Duodenal mucosa (tissue), 2 donors: Measurements from ENCODE around the gene TBC1D5.

Experiments
- H3K27ac ChIP-seq: one replicate; pipeline ENCODE4 v1.7.0; 2013; ENCODE audit warnings: low read depth, low read length
- H3K27me3 ChIP-seq, 2 donors: one replicate each; pipeline ENCODE4 v1.7.0; 2013; ENCODE audit warnings: low read length in 2 of 2, control low read depth in 1 of 2; ENCODE audit not compliant: insufficient read depth in 2 of 2, control insufficient read depth in 1 of 2
- H3K36me3 ChIP-seq, 2 donors: one replicate each; pipeline ENCODE4 v1.7.0; 2013; ENCODE audit warnings: low read length in 2 of 2, control low read depth in 1 of 2; ENCODE audit not compliant: insufficient read depth in 2 of 2, control insufficient read depth in 1 of 2
- H3K4me1 ChIP-seq, 2 donors: one replicate each; pipeline ENCODE4 v1.7.0; 2013; ENCODE audit warnings: low read length in 2 of 2, control low read depth in 1 of 2; ENCODE audit not compliant: insufficient read depth in 2 of 2, control insufficient read depth in 1 of 2
- H3K4me3 ChIP-seq, 2 donors: one replicate each; pipeline ENCODE4 v1.7.0; 2013; ENCODE audit warnings: low read length in 2 of 2, low read depth in 1 of 2
- H3K9ac ChIP-seq, 2 donors: one replicate each; pipeline ENCODE4 v1.7.0; 2013; ENCODE audit warnings: low read length in 2 of 2, low read depth in 1 of 2
- H3K9me3 ChIP-seq, 2 donors: one replicate each; pipeline ENCODE4 v1.7.0; 2013; ENCODE audit warnings: low read length in 2 of 2, control low read depth in 1 of 2; ENCODE audit not compliant: control insufficient read depth in 1 of 2

TBC1D5 gene

DNA sequence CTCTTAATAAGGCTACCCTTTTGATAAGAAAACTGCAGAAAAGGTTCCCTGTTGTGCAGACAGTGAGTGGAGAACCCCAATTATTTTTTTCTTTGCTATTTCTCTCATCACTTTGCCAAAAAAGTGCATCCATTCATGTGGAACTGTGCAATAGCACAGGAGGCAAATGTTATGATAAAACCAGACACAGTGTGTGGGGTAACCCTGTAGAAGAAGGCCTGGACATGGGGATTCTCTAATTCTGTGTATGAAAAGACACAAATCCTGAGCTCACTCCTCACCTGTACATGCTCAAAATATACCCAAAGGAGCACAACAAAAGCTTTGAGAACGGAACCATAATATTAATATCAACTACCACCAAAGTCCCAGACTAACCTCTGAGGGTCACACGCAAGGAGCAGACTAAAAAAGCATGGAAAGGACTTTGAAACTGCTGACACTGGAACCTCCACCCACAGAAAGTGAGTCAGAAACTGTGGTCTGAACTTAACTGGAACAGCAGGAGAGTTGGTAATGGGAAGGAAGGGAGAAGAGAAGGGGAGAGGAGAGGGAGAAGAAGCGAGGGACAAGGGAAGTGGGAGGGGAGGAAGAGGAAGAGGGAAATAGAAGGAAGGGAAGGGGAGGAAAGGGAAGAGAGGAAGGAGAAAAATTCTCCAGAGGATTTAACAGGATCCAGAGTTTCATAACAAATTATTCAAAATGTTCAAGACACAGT is 299.9 kb downstream of the TBC1D5 start:
- Histone ChIP-seq H3K27me3 (no peaks in the 10 kb centered on the region), H3K9ac (no peak overlapping the region), H3K4me1 (no peaks in the 10 kb centered on the region), H3K27ac (no peak overlapping the region), H3K9me3 (no peaks in the 10 kb centered on the region), H3K36me3 (no peaks in the 10 kb centered on the region), H3K4me3 (no peak overlapping the region)

DNA sequence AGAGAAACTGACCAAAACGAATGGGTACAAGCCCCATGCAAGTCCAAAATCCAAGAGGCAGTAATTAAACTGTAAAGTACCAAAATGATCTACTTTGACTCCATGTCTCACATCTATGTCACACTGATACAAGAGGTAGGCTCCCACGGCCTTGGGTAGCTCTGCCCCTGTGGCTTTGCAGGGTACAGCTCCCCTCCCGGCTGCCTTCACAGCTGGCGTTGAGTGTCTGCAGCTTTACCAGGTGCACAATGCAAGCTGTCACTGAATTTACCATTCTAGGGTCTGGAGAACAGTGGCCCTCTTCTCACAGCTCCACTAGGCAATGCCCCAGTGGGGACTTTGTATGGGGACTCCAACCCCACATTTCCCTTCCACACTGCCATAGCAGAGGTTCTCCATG is 308.6 kb downstream of the TBC1D5 start:
- H3K27me3 ChIP-seq: no peaks in the 10 kb centered on the region
- no peaks in the 10 kb centered on the region for H3K9me3 ChIP-seq
- H3K9ac ChIP-seq: no peak overlapping the region
- H3K4me1 ChIP-seq: no peaks in the 10 kb centered on the region
- H3K4me3 ChIP-seq: no peak overlapping the region
- H3K27ac ChIP-seq: no peak overlapping the region
- H3K36me3 ChIP-seq: no peaks in the 10 kb centered on the region

DNA sequence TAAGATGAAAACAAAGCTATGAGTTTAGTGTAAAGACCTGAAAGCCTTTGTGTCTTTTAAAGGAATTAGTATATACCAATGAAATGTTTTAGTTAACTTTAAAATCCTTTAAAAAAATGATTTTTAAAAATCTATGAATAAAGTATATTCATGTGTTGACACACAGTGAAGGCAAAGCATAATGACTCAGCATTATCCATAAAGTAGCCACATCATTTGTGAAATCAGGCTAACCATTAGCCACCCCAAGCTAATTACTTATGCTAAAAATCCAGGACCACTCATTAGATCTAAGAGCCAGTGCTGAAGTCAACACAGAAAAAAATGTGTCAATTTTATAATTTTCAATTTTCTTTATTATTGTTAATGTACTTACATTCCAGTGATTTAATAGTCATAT is 310.2 kb downstream of the TBC1D5 start:
- H3K9ac ChIP-seq: no peak overlapping the region
- no peaks in the 10 kb centered on the region for H3K9me3 ChIP-seq
- H3K36me3 ChIP-seq: no peaks in the 10 kb centered on the region
- no peak overlapping the region for H3K4me3 ChIP-seq
- H3K27me3 ChIP-seq: no peaks in the 10 kb centered on the region
- H3K4me1 ChIP-seq: no peaks in the 10 kb centered on the region
- no peak overlapping the region for H3K27ac ChIP-seq

DNA sequence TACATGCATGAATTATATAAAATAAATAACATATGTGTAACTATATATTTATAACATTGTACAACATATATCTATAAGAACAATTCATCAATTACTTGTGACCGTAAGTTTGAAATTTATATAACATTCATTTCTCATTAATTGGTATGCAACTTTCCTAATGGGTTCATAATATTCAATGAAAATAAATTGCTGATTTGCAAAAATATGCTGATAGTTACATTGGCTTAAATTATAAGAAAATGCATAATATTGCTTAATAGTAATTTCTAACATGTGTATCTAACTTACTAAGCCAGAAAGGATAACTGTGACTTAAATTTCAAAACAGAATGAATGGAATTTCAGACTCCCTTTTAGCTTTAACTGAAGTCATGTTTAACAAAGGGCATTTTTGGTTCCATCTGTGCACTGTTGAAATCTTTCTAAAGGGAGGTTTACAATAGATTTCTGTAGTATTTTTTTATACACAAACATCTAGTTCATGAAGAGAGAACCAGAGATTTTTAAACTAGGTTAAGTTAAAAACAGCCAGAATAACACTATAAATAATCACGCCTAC is 310.9 kb downstream of the TBC1D5 start:
- Histone ChIP-seq H3K4me1 (no peaks in the 10 kb centered on the region), H3K9ac (no peak overlapping the region), H3K4me3 (no peak overlapping the region)

DNA sequence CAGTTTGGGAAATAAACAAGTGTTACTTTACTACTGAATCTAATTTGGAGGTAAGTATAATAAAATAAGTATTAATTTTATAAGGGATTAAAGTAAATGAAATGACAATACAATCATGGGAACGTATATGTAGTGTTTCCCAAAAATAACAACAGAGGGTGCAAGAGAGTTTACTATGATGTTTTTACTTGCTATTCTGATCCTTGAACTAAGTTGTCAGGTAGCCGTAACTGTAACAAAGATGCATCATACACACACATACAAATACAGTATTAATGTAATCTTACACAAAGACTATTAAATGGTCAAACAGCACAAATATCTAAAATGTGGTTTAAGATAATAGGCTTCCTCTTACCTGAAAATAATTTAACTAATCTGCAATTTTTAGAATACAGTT is 311.4 kb downstream of the TBC1D5 start:
- H3K27me3 ChIP-seq: no peaks in the 10 kb centered on the region
- H3K36me3 ChIP-seq: no peaks in the 10 kb centered on the region
- H3K4me1 ChIP-seq: no peaks in the 10 kb centered on the region
- no peaks in the 10 kb centered on the region for H3K9me3 ChIP-seq
- H3K9ac ChIP-seq: no peak overlapping the region
- H3K27ac ChIP-seq: no peak overlapping the region
- H3K4me3 ChIP-seq: no peak overlapping the region

More for the DNA sequence above, 310.9 kb downstream of the TBC1D5 start:
- H3K36me3 ChIP-seq: no peaks in the 10 kb centered on the region
- no peak overlapping the region for H3K27ac ChIP-seq
- H3K9me3 ChIP-seq: no peaks in the 10 kb centered on the region
- H3K27me3 ChIP-seq: no peaks in the 10 kb centered on the region

DNA sequence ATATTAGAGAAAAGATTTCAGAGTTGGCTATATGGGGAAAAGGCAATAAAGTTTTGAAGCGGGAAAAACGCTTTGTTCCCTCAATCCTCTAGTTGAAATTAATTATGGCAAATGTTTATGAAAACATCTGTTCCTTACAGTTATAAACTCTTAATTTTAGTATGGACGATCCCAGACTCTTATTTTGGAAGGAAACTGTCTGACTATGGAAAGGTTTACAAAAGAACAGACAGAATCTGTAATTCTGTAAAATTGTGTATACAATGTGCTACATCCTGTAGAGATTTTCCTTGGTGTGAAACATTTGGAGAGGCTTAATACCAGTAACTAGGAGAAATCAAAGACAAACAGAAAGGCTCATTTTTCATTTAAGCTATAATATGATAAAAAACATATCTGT is 311.8 kb downstream of the TBC1D5 start:
- H3K4me3 ChIP-seq: no peak overlapping the region
- no peaks in the 10 kb centered on the region for H3K4me1 ChIP-seq
- no peaks in the 10 kb centered on the region for H3K9me3 ChIP-seq
- H3K27me3 ChIP-seq: no peaks in the 10 kb centered on the region
- no peak overlapping the region for H3K27ac ChIP-seq
- H3K9ac ChIP-seq: no peak overlapping the region
- H3K36me3 ChIP-seq: no peaks in the 10 kb centered on the region

DNA sequence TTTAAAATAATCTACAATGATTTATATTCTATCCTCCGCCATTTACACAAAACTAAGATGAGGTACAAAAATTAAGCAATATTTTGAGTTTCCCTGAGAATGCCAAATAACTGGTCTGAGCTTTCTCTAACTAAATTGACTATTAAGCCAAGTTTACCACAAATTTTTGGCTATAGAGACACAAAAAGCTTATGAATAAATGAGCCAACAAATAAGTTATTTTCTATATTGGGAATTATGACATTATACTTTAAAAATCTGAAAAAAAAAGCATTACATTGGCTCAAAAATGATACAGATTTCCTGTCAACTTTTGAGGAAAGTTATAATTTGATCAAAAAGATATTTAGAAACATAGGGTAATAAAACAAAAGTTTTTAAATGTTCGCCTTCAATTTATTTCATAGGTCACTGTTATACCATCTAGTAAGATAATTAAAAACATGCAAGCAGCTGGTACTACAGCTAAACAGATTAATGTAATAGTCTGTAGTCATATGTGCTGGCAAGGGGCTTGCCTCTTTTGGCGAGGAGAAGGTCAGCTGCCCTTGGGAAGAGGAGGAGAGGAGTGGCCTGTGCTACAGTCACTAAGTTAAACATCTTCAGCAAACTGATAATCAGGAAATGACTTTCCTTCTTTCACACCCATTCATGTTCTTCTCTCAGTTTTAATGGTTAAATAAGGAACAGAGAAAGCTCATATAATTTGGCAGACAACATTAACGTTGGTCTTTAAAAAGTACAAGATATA is 318.5 kb downstream of the TBC1D5 start:
- Histone ChIP-seq H3K9me3 (no peaks in the 10 kb centered on the region), H3K9ac (no peak overlapping the region), H3K4me3 (no peak overlapping the region), H3K27ac (no peak overlapping the region), H3K36me3 (no peaks in the 10 kb centered on the region), H3K4me1 (no peaks in the 10 kb centered on the region), H3K27me3 (no peaks in the 10 kb centered on the region)

DNA sequence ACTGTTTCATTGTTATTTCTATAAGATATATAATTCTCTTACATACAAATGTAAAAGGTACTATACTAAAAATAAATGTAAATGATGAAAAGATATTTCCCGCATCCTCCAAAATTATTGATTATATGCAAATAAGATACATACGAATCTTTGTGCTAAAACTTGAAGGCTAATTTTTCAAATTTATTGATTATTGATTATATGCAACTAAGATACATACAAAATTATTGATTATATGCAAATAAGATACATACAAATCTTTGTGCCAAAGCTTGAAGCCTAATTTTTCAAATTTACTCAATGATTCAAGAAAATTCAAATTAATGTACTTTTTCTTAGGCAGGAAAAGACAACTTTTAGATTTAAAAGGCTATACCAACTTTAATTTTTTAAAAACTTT is 319.8 kb downstream of the TBC1D5 start:
- no peaks in the 10 kb centered on the region for H3K36me3 ChIP-seq
- no peaks in the 10 kb centered on the region for H3K9me3 ChIP-seq
- H3K27ac ChIP-seq: no peak overlapping the region
- no peaks in the 10 kb centered on the region for H3K4me1 ChIP-seq
- H3K27me3 ChIP-seq: no peaks in the 10 kb centered on the region
- no peak overlapping the region for H3K9ac ChIP-seq
- H3K4me3 ChIP-seq: no peak overlapping the region

DNA sequence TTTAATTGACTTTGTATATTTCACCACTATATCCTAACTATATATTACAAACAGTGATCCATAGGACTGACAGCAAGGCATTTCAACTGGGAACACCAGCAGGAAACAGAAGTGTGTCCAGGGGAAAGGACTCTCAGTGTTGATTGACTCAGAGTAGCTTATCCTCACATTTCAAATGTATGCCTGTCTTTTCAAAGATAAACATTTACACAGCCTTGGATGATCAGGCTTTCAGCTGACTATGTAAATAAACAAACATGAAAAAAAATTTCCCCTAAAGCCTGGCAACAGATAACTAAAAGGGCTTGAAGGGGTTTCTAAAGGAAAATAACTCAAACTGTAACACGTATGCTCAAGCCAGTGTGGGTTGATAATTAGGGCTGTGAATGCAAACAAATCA is 321.8 kb downstream of the TBC1D5 start:
- H3K4me1 ChIP-seq: no peaks in the 10 kb centered on the region
- H3K36me3 ChIP-seq: no peaks in the 10 kb centered on the region
- H3K9me3 ChIP-seq: no peaks in the 10 kb centered on the region
- no peak overlapping the region for H3K27ac ChIP-seq
- H3K4me3 ChIP-seq: no peak overlapping the region
- H3K9ac ChIP-seq: no peak overlapping the region
- no peaks in the 10 kb centered on the region for H3K27me3 ChIP-seq

DNA sequence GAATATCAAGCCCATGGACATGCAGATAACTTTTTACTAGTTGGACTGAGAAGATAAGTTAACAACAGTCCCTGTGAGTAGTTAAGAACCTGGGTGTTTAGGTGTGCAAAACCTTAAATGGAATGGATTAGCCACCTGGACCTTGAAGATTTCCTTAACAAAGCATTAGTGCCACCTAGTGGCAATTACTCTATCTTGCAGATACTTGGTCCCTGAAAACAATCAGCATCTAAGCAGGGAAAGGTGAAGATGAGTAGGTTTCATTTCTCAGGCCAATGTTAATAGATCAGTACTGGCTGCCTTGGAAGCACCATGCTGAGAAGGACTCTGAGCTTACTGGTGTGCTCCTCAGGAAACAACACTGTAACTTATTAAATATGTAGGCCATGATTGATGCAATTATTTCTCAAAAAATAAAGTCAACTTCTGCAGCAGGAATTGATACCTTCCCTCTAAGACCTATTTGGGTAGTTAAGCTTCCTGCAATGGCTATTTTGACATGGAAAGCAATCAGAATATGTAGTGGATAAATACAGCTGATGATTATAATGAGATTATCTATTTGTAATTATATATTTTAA is 329.4 kb downstream of the TBC1D5 start:
- Histone ChIP-seq H3K4me3 (no peak overlapping the region), H3K4me1 (no peaks in the 10 kb centered on the region), H3K9ac (no peak overlapping the region), H3K27ac (no peak overlapping the region), H3K27me3 (no peaks in the 10 kb centered on the region), H3K9me3 (no peaks in the 10 kb centered on the region), H3K36me3 (no peaks in the 10 kb centered on the region)
